SU-DHL-6 (cell line): ENCODE measurements around the gene YY1.

Experiments used
- H2AFZ ChIP-seq: fragments of 200-600 bp; sonication (generic); 2 replicates; pipeline ENCODE4 v1.6.1; 2014; ENCODE audit warnings: low read depth, mild to moderate bottlenecking, moderate library complexity, mixed read lengths, antibody characterized with exemption, low read length; ENCODE audit not compliant: severe bottlenecking
- H3F3A ChIP-seq: fragments of 200-600 bp; shearing (Covaris generic); 2 replicates; pipeline ENCODE4 v1.6.0; 2016; ENCODE audit warnings: antibody characterized with exemption, mild to moderate bottlenecking; ENCODE audit not compliant: insufficient read depth
- H3K27ac ChIP-seq: fragments of 200-600 bp; sonication (generic); 2 replicates; pipeline ENCODE4 v1.5.1; 2016; ENCODE audit warnings: low read depth, mild to moderate bottlenecking, low read length, moderate library complexity, mixed read lengths
- H3K27me3 ChIP-seq: fragments of 200-600 bp; sonication (generic), shearing (Covaris generic); 2 replicates; pipeline ENCODE4 v1.6.0; 2014; ENCODE audit warnings: mild to moderate bottlenecking, low read length
- H3K36me3 ChIP-seq: fragments of 200-600 bp; sonication (generic); 2 replicates; pipeline ENCODE4 v1.6.1; 2014; ENCODE audit warnings: mild to moderate bottlenecking, low read length, mixed read lengths
- H3K4me2 ChIP-seq: fragments of 300-600, 200-600 bp; shearing (Covaris generic), sonication (generic); 2 replicates; pipeline ENCODE4 v1.6.0; 2014; ENCODE audit warnings: low read length, low read depth, mild to moderate bottlenecking; ENCODE audit not compliant: poor library complexity, severe bottlenecking
- H3K4me3 ChIP-seq: fragments of 200-600 bp; sonication (generic); 2 replicates; pipeline ENCODE4 v1.5.1; 2014; ENCODE audit warnings: antibody characterized with exemption, low read length, mild to moderate bottlenecking, mixed read lengths; ENCODE audit not compliant: insufficient read depth, poor library complexity, severe bottlenecking
- H3K79me2 ChIP-seq: fragments of 200-600 bp; sonication (generic); 2 replicates; pipeline ENCODE4 v1.6.1; 2014; ENCODE audit warnings: mild to moderate bottlenecking, low read length, moderate library complexity; ENCODE audit not compliant: insufficient read depth
- H3K9ac ChIP-seq: fragments of 200-600 bp; sonication (generic); 2 replicates; pipeline ENCODE4 v1.7.0; 2014; ENCODE audit warnings: mild to moderate bottlenecking, low read length
- H3K9me2 ChIP-seq: fragments of 200-600 bp; sonication (generic); replicated peaks from 2 replicates; pipeline ENCODE4 v1.6.1; 2014; ENCODE audit warnings: low read length; ENCODE audit not compliant: insufficient read depth
- H3K9me3 ChIP-seq: fragments of 200-600 bp; sonication (generic); 2 replicates; pipeline ENCODE4 v1.6.1; 2014; ENCODE audit warnings: low read length, mixed read lengths; ENCODE audit not compliant: insufficient read depth
- H4K20me1 ChIP-seq: fragments of 200-600 bp; sonication (generic); 2 replicates; pipeline ENCODE4 v1.6.1; 2014; ENCODE audit warnings: low read depth, mild to moderate bottlenecking, antibody characterized with exemption, low read length, moderate library complexity, mixed read lengths
- CTCF ChIP-seq: fragments of 200-600 bp; sonication (generic); IDR thresholded peaks from one replicate; pipeline ENCODE4 v1.5.1; 2017; ENCODE audit warnings: antibody characterized with exemption, mild to moderate bottlenecking, low read length, moderate library complexity; ENCODE audit not compliant: insufficient read depth, poor library complexity, severe bottlenecking
- EZH2phosphoT487 ChIP-seq: fragments of 200-600 bp; sonication (generic), shearing (Covaris generic); conservative IDR thresholded peaks from 2 replicates; pipeline ENCODE4 v1.6.1; 2018; ENCODE audit warnings: mild to moderate bottlenecking, antibody characterized with exemption, low read length, moderate library complexity, mixed read lengths

The YY1 gene

GRCh38 chr14:100274250-100274649 is 35.3 kb downstream of the YY1 start:
- no peaks in the 10 kb centered on the region for H3K9me3 ChIP-seq
- peaks cover 95% of the 10 kb centered on the region for H3K79me2 ChIP-seq
- H3K4me3 ChIP-seq = no peak overlapping the region
- peaks cover 27% of the 10 kb centered on the region for H3K36me3 ChIP-seq
- peaks cover 33% of the 10 kb centered on the region for H4K20me1 ChIP-seq
- H3K27ac ChIP-seq = no peak overlapping the region
- H3F3A ChIP-seq = peaks cover 18% of the 10 kb centered on the region; the same call in 1 of the 2 replicates
- no peak overlapping the region for H3K4me2 ChIP-seq
- H3K9ac ChIP-seq = no peak overlapping the region
- H3K9me2 ChIP-seq = no peaks in the 10 kb centered on the region
- H3K27me3 ChIP-seq = no peaks in the 10 kb centered on the region
- no peak for TF ChIP-seq CTCF
- no peak for TF ChIP-seq EZH2phosphoT487
- no peak overlapping the region for H2AFZ ChIP-seq

- Histone ChIP-seq H3K27ac (no peak overlapping the region), H3K36me3 (peaks cover 23% of the 10 kb centered on the region)
Measured at GRCh38 chr14:100275214-100275613, 36.3 kb downstream of the YY1 start.

GRCh38 chr14:100278702-100279101 is 39.8 kb downstream of the YY1 start:
- no peak overlapping the region for H3K27ac ChIP-seq
- H3K4me3 ChIP-seq = no peak overlapping the region
- H3K9me2 ChIP-seq = no peaks in the 10 kb centered on the region
- no peak overlapping the region for H3K9ac ChIP-seq
- H4K20me1 ChIP-seq = peaks cover 27% of the 10 kb centered on the region
- H3F3A ChIP-seq = peaks cover 32% of the 10 kb centered on the region
- TF ChIP-seq EZH2phosphoT487 = no peak
- no peak for TF ChIP-seq CTCF
- H3K4me2 ChIP-seq = no peak overlapping the region
- H3K27me3 ChIP-seq = no peaks in the 10 kb centered on the region
- no peaks in the 10 kb centered on the region for H3K9me3 ChIP-seq
- H2AFZ ChIP-seq = no peak overlapping the region
- H3K36me3 ChIP-seq = peaks cover 23% of the 10 kb centered on the region
- peaks cover 77% of the 10 kb centered on the region for H3K79me2 ChIP-seq

More at GRCh38 chr14:100275214-100275613, 36.3 kb downstream of the YY1 start:
- H3K27me3 ChIP-seq = no peaks in the 10 kb centered on the region
- no peaks in the 10 kb centered on the region for H3K9me2 ChIP-seq
- H3K4me2 ChIP-seq = no peak overlapping the region
- H3K9ac ChIP-seq = no peak overlapping the region
- no peaks in the 10 kb centered on the region for H3K9me3 ChIP-seq
- peaks cover 33% of the 10 kb centered on the region for H4K20me1 ChIP-seq
- H2AFZ ChIP-seq = no peak overlapping the region
- H3K4me3 ChIP-seq = no peak overlapping the region
- peaks cover 13% of the 10 kb centered on the region; the same call in 1 of the 2 replicates for H3F3A ChIP-seq
- TF ChIP-seq EZH2phosphoT487 = no peak
- no peak for TF ChIP-seq CTCF
- H3K79me2 ChIP-seq = peaks cover 97% of the 10 kb centered on the region

- H3K79me2 ChIP-seq = peaks cover 73% of the 10 kb centered on the region
- peaks cover 35% of the 10 kb centered on the region for H3F3A ChIP-seq
- H3K27ac ChIP-seq = no peak overlapping the region
- no peaks in the 10 kb centered on the region for H3K9me3 ChIP-seq
- TF ChIP-seq CTCF (no peak), EZH2phosphoT487 (no peak)
- no peaks in the 10 kb centered on the region for H3K27me3 ChIP-seq
- H3K4me2 ChIP-seq = no peak overlapping the region
- H3K4me3 ChIP-seq = no peak overlapping the region
- no peaks in the 10 kb centered on the region for H3K9me2 ChIP-seq
- peaks cover 22% of the 10 kb centered on the region for H4K20me1 ChIP-seq
- H3K36me3 ChIP-seq = peaks cover 23% of the 10 kb centered on the region
- no peak overlapping the region for H2AFZ ChIP-seq
- H3K9ac ChIP-seq = no peak overlapping the region
Measured at GRCh38 chr14:100279133-100279532, 40.2 kb downstream of the YY1 start.
